Lower leg skin (tissue), 4 donors: ENCODE measurements around the gene TMEM134. TPM values are rescaled to one million over a fixed set of nuclear protein-coding genes. Genes with fewer than 3 reads are reported as not detected.

Experiments
- DNase-seq, 2 donors: peaks; one replicate each; pipeline ENCODE4 v3.0.0-alpha.2; 2019; ENCODE audit warnings: low spot score in 2 of 2
- H3K4me3 ChIP-seq: fragments of 200-600 bp; sonication (generic); 2 replicates; pipeline ENCODE4 v1.5.1; 2017; ENCODE audit warnings: mild to moderate bottlenecking, low read depth; ENCODE audit not compliant: poor library complexity, severe bottlenecking
- POLR2A ChIP-seq, 2 donors: fragments of 450-650 bp; IDR thresholded peaks; one replicate each; pipeline ENCODE4 v1.6.1; 2016 to 2017; ENCODE audit warnings: antibody characterized with exemption in 2 of 2, mild to moderate bottlenecking in 1 of 2, moderate library complexity in 1 of 2
- WGBS, 2 donors: methylation state at CpG; one replicate each; pipeline ENCODE4 v1.1.5; 2018; 5-methylcytosine and 5-hydroxymethylcytosine counted together
- intact Hi-C: fragments of 100-400 bp; cut with DNase I; formaldehyde crosslinking; loops from one replicate; pipeline ENCODE4 v1.15.0; 2023; ENCODE audit warnings: low total_unique reads
- total RNA-seq, 4 donors: library from RNA; depleted of rRNA; stranded (reverse); fragments of >200 nt; gene quantifications; one replicate each; pipeline ENCODE4 v1.1.0, GENCODE V29; 2016
- TF ChIP-seq, protein P1 (sequence below), 3 donors: fragments of 450-650 bp; IDR thresholded peaks; one replicate each; pipeline ENCODE4 v1.5.1; 2016; ENCODE audit warnings: antibody characterized with exemption in 3 of 3, mild to moderate bottlenecking in 3 of 3, moderate library complexity in 2 of 3

Gene TMEM134
- total RNA-seq, 4 donors from 2014 or later, result 202 to 374 (median 252) TPM

DNA sequence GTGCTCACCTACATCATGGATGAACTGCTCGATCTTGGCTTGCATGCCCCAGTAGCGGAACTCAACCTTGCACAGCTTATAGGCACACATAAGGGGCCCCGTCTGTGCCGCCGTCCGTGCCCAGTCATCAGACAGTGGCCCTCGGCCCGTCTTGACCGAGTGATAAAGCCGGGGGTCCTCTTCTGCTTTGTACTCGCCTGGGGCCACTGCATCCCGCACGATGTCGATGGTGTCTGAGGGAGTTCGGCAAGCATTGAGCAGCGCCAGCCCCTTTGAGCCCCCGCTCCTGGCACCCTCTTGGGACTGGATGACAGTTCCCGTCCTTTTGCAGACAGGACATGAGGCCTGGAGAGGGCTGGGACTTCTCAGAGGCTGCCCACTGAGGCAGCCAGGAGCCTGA is 32.8 kb upstream of the TMEM134 start:
- no peak for TF ChIP-seq POLR2A (IDR thresholded peaks at IDR 0.05)
- TF ChIP-seq, protein P1, sequence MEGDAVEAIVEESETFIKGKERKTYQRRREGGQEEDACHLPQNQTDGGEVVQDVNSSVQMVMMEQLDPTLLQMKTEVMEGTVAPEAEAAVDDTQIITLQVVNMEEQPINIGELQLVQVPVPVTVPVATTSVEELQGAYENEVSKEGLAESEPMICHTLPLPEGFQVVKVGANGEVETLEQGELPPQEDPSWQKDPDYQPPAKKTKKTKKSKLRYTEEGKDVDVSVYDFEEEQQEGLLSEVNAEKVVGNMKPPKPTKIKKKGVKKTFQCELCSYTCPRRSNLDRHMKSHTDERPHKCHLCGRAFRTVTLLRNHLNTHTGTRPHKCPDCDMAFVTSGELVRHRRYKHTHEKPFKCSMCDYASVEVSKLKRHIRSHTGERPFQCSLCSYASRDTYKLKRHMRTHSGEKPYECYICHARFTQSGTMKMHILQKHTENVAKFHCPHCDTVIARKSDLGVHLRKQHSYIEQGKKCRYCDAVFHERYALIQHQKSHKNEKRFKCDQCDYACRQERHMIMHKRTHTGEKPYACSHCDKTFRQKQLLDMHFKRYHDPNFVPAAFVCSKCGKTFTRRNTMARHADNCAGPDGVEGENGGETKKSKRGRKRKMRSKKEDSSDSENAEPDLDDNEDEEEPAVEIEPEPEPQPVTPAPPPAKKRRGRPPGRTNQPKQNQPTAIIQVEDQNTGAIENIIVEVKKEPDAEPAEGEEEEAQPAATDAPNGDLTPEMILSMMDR (IDR thresholded peaks at IDR 0.05), result no peak
- no peak for DNase-seq
- WGBS, 2 donors, result 98% methylated on average over 11 to 16 of the region's 18 CpGs
- H3K4me3 ChIP-seq, result no peak overlapping the region
- intact Hi-C loops, result loop anchor here (10.0 kb wide), 1 partner anchor 107 kb away; the partner anchor contains the start of gene RAD9A

DNA sequence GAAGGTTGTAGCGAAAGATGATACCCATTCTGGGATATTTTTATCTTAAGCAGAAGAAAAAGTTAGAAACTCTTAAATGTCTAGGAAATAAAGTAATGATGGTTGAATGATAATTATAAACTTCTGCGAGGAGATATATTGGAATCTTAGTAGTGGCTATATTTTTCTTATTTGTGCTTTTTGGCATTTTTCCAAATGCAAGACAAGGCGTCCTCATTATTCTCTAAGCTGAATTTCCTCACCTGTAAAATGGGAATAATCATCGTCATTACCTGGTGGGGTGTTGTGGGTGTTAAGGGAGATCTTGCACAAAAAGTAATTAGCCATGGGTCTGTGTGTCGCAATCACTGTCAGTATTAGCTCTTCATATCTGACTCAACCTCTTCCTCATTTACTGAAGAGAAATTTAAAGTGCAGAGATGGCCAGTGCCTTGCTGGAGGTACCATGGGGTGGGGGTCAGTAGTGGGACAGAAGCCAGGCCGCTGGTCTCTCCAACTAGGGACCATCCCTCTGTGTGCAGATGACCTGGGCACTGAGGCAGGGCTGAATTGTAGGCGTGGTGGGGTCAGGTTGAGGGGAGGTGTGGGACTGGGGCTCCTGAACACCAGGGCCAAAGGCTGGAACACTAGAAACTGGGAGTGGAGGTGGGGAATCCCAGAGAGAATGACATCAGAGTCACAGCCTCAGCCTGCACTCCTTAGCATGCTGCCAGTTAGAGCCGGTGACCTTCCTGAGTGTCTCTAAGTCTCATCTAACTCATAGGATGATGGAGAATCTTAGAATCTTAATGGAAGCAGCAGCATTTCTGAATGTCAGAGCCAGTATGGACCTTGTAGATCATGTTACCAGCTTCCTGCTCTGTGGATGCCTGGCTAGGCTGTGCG is 32.0 kb upstream of the TMEM134 start:
- TF ChIP-seq, protein P1 (IDR thresholded peaks at IDR 0.05), result no peak
- no peak for TF ChIP-seq POLR2A (IDR thresholded peaks at IDR 0.05)
- WGBS, 2 donors, result 91 to 93% methylated on average over 9 of the region's 9 CpGs
- no peak overlapping the region for H3K4me3 ChIP-seq
- no peak for DNase-seq
- intact Hi-C loops, result loop anchor here (10.0 kb wide), 1 partner anchor 106 kb away; the partner anchor contains the start of gene RAD9A

DNA sequence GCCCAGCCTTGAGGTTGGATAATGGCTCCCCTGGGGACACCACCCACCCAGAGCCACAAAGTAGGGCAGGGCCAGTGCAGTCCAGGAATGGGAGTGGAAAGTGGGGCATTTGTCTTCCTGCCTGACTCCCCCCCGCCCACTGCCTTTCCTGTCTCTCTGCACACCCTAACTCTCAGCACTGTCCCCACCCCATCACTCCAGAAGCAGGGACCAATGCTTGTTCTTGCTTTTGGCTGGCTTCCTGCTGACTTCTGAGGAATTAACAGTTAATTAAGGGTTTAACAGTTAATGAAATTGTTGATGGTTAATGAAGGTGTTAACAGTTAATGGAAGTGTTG is 31.4 kb upstream of the TMEM134 start:
- no peak overlapping the region for H3K4me3 ChIP-seq
- TF ChIP-seq, protein P1 (IDR thresholded peaks at IDR 0.05), result no peak
- TF ChIP-seq POLR2A (IDR thresholded peaks at IDR 0.05), result no peak
- no peak for DNase-seq
- WGBS, 2 donors, result 90 to 100% methylated on average over 1 of the region's 1 CpG
- intact Hi-C loops, result loop anchor here (10.0 kb wide), 1 partner anchor 106 kb away; the partner anchor contains the start of gene RAD9A

DNA sequence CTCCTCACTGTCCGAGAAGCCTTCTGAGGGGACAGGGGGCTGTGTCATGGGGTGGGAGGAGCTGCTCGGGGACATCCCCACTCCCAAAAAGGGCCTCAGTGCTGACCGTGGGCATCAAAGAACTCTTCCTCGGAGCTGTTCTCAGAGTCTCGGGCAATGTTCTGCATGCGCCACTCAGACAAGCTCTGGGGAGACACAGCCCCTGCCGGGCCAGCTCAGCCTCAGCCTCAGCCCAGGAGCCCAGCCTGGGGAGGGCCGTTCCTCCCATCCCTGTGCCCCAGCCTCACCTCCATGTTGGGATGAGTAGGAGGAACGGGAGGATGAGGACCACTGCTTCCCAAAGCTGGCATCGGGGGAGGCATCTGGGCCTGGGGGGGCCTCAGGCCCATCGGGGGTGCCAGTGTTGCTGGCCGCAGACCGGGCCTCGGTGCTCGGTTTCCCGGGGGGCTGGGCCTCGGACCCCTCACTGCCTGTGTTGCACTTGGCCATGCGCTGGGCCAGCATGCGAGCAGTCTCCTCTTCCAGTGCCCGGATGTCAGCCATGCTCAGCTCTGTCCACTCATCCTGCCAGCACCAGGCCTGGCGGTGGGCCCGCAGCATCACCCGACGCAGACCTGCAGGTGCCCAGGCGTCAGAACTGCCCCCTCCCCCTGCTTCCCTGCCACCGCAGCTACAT is 30.9 kb upstream of the TMEM134 start:
- no peak overlapping the region for H3K4me3 ChIP-seq

DNA sequence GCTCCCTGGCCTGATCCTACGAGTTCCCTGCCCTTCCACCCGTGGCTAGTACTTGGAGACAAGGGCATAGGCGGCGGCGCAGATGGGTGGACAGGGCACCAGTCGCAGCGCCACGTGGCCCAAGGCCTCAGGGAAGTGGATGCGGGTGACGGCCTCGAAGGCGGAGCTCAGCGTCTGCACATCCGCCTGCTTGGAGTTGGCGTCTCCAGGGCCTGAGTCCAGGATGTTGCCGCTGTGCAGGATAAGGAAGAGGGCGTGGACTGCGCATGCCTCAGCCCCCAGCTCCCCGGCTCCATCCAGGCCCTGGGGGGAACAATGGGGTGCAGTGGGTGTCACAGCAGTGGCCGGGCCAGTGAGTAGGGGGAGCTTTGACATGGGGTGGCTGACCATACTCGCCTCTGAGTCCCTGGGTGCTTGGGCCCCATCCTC is 29.5 kb upstream of the TMEM134 start:
- no peak overlapping the region for H3K4me3 ChIP-seq
- WGBS, 2 donors, result 65 to 89% methylated on average over 19 to 21 of the region's 21 CpGs
- intact Hi-C loops, result no loop called here
- TF ChIP-seq, protein P1 (IDR thresholded peaks at IDR 0.05), result no peak
- TF ChIP-seq POLR2A (IDR thresholded peaks at IDR 0.05), result no peak
- peak in 1 of 2 donors; percentile 80 for DNase-seq

More for the DNA sequence above, 30.9 kb upstream of the TMEM134 start:
- intact Hi-C loops, result loop anchor here (10.0 kb wide), 1 partner anchor 105 kb away; the partner anchor contains the start of gene RAD9A
- no peak for TF ChIP-seq POLR2A (IDR thresholded peaks at IDR 0.05)
- no peak for DNase-seq
- 87 to 93% methylated on average over 20 to 26 of the region's 26 CpGs for WGBS, 2 donors
